NCI-H2196 (cell line): ENCODE data around the gene STAT4.

ENCODE experiments used
- DNase-seq: peaks from one replicate; lab custom pipeline; 2025; ENCODE audit not compliant: unreplicated experiment; lab: John Stamatoyannopoulos, UW

STAT4 gene

DNA sequence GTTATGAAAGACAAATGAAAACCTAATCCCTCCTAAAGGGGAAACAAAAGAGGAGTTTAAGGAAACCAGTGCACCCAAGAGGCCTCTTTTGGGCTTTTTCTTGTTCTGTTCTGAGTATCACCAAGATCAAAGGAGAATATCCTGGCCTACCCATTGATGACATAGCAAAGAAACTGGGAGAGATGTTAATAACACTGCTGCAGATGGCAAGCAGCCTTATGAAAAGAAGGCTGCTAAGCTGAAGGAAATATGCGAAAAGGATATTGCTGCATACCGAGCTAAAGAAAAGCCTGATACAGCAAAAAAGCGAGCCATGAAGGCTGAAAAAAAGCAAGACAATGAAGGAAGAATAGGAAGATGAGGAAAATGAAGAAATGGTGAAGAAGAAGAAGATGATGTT, 23.6 kb upstream of the STAT4 start:
- DNase-seq, result no peak

DNA sequence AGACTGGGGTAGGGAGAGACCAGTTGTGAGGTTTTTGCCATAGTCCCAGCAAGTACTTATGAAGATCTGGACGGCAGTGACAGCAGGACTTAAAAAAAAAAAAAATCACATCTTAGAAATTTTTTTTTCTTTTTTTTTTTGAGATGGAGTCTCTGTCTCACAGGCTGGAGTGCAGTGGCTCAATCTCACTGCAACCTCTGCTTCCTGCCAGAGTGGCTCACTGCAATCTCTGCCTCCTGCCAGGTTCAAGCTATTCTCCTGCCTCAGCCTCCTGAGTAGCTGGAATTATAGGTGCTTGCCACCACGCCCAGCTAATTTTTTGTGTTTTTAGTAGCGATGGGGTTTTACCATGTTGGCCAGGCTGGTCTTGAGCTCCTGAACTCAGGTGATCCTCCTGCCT, 22.4 kb upstream of the STAT4 start:
- no peak for DNase-seq

DNA sequence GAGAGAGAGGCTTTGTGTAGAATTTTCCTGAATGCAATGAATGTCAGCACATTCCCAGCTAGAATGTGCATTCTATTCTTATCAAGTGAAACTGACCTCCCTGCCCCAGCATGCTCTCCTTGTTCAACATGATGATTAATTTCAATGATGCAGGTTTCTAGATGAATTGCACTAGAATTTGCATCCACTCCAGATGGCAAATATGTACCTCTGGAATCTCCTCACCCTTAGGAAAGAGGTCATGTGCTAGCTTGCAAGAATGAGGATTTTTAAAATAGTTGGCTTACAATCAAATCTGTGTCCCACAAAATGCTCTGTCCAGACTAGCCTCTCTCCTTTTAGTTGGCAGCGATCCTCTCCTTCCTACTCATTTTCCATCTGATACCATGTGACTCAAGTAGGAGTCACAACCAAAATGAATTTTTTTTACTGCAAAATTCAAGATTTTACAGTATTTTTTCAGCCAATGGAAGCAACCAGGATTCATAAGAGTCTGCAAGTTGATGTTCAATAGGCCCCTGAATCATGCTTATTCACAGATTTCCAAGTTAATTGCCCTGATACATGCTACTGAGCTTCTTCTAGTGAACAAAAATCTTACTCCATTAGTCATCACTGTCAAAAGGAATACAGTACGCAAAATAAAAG, 21.0 kb upstream of the STAT4 start:
- DNase-seq, result no peak

GRCh38 chr2:191171286-191171685, 20.5 kb upstream of the STAT4 start:
- no peak for DNase-seq

GRCh38 chr2:191170773-191171172, 20.0 kb upstream of the STAT4 start:
- DNase-seq, result no peak

GRCh38 chr2:191170301-191170636, 19.5 kb upstream of the STAT4 start:
- DNase-seq, result no peak

GRCh38 chr2:191169456-191170300, 18.9 kb upstream of the STAT4 start:
- DNase-seq, result no peak

- DNase-seq, result no peak
Measured at GRCh38 chr2:191167766-191168165, 17.0 kb upstream of the STAT4 start.

DNA sequence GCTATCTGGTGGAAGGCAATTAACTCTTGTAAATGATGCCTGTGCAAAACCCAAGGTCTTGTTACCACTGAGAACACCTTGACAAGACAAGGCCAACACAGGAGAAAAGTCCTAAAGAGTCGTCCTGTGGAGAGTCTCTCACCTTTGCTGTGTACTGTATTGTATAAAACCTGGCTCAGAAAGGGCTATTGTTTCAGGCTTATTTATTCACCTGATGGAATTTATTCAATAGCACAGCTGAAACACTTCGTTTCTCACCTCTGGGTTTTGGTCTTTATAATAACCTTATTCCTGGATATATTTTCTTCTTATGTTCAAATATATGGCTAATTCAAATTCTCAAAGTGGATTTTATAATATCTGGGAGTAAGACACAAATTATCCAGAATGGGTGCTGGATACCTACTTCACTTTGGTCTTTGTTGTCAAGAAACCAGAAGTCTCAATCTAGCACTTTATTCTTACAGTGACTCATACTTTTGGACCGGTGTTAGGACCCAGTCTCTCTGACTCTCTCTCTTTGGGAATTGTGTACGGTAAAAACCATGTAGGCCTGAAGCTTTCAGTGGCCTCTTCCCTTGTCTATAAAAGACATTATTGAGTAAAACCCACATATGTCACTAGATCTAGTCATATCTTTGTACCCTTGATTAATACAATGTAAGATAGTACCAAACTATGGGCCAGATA, 16.1 kb upstream of the STAT4 start:
- no peak for DNase-seq

DNA sequence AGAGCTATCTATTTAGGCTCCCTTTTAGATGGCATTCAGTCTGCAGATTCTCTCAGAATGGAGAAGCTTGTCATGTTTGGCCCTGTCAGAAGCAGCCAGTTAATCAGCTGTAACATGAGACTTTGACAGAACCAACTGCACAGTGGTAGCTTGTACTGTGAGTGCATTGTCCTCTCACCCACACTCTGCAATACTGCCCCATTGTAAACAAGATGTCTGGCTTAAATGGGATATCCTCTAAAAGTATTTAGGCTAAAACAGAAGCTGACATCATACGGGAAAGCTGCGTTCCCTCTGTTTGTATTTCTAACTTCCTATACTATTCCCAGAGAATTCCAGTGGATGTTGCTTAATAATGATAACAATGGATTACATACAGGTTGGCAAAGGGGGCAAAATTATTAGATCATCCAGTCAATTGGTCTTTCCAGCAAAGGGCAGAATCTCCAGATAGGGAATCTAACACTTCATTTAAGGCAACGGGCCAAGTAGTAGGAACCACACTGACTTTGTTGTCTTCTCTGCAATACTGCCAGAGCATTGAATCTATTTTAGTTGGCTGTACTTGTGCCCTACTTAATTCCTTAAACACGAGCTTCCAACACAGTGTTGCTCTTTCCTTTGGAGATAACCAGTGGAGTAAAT, 15.4 kb upstream of the STAT4 start:
- no peak for DNase-seq

DNA sequence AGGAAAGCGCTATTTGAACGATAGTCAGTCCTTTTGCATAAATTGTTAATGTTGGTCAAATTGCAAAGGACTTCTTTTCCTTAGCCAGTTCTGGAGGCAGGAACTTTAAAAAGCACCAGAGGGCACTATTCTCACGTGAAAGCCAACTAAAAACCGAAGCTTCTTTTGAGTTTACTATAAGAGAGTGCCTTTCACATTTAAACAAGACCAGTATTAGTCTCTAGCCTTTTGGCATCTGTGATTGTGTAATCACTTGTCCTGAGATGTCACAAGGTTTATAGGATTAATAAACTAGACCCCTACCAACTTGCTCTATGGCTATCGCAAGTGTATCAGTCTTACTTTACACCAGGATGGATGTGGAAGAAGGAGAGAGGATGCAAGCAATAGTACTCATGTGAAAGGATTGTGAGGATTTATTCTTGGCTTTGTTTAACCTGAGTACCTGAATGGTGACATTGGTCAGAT, 14.4 kb upstream of the STAT4 start:
- peak; percentile 47 for DNase-seq

DNA sequence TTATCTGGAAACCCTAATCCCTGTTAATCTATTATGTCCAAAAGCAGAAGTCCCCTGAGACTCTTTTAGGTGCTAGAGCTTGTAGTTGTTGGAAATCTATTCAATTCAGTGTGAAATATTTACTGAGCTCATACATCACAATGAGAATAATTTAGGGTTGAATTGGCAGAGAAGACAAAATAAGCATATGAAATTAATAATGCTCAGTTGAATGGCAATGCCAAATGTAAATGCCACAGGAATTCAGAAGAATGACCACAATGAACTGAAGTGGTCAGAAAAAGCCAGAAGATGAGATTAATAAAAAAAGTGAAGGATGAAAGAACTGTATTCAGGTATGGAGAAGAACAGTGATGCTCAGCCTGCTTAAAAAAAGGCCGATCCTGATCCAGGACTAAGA, 8.0 kb upstream of the STAT4 start:
- DNase-seq, result no peak

GRCh38 chr2:191158193-191158592, 7.4 kb upstream of the STAT4 start:
- no peak for DNase-seq

DNA sequence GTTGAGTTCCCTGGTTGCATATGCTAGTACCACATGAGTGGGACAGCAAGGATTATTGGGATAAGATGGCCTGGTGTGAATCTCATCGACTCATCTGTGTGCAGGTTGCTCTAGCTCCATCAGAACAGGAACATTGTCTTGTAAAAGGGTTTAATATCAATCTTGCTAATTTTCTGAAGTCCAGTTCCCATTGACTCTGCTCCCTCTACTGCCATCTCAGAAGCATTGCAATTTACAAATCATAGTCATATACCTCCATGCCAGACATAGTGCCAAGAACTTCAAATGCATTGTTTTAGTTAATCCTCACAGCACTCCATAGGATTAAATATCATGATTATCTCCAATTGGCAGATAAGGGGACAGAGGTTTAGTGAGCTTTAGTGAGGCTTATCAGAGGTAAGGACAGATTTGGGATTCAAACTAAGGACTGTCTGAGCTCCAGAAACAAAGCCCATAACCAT, 4.8 kb upstream of the STAT4 start:
- DNase-seq, result no peak

GRCh38 chr2:191153716-191154115, 2.9 kb upstream of the STAT4 start:
- no peak for DNase-seq

DNA sequence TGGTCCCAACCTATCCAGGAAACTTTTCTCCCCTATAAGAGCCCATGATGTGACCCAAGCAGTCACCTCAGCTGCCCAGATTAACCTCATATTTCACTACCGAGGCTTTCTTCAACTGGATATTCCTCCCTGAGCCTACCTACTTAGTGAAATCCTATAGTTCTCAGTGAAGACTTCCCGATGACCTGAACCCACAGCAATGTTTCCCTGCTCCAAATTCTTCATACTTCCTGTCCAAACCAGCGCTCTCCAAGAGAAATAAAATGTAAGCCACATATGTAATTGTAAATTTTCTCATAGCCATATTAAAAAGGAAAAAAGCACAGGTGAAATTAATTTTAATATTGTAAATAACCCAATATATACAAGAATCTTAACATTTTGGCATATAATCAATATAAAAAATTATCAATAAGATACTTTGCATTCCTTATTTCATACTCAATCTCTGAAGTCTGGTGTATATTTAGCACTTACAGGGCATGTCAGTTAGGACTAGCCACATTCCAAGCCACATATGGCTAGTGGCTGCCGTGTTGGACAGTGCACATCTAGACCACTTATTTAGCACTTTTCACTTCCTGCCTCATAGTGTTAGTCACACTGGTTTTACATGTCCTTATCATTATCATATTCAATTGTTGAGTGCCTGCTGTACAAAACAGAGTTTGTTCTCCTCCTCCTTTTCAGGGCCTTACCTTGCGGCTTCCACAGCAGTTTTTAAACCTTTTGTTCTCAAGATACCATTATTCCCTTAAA, 1.9 kb upstream of the STAT4 start:
- DNase-seq, result no peak

DNA sequence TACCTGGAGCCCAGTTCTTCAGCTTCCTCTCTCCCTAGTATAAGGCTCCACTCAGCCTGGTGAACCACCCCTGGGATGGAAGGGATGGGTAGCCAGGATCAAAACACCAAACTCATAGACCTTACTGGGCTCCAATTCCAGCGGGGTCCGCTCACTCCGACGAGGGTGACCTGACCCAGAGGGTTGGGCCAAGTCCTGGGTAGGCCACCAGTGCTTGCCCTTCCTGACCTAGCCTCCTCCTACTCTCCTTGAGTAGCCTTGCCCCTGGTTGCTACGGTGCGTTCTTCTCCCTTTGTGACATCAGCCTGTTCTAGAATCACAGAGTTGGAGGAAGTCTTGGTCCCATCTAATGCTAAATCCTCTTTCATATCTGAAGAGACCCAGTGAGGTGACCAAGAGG, 537 bp upstream of the STAT4 start:
- DNase-seq, result no peak

DNA sequence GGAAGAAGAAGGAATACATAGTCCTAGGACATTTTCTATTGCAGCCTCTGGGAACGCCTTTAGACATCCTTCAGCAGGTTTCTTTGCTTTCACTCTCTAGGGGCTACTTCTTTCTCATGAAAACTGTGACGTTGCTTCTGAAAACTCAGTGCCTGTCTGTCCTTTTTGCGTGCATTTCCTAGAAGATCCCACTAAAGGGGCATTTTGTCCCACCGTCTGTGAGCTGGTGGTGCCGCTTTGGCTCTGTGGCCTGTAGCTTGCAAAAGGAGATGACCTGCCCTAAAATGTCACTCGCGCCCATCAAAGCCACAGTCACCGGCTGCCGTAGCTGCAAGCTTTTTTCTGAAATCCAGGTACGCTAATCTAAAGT, 579 bp downstream of the STAT4 start:
- no peak for DNase-seq

GRCh38 chr2:191149391-191149790, 1.4 kb downstream of the STAT4 start:
- DNase-seq, result no peak

GRCh38 chr2:191148791-191149190, 2.0 kb downstream of the STAT4 start:
- no peak for DNase-seq

DNA sequence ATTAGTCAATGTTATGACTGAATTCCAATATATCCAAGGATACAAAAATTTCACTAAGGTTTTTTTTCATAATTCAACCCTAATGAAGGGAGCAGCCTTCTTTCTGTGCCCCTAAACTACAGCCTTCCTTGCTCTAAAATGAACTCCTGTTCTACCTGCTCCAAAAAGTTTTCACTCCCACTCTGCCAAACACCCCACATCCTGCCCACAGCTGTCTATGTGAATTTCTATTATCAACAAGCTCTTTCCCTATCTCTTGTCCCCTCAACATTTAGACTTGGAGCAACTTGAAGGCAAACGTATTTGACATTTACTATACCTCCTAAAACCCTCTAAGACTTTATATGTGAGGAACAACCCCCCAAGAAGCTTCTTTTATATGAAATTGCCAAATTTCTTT, 2.5 kb downstream of the STAT4 start:
- no peak for DNase-seq
